T-cell (primary cell): ENCODE results near the gene ATG4B. TPM values are rescaled to one million over a fixed set of nuclear protein-coding genes. Genes with fewer than 3 reads are reported as not detected.

Experiments used
- ATAC-seq, 4 experiments: fragments of 200-7000 bp in 3 of 4; fragments of 150-1000 bp in 1 of 4; cut with Tn5 transposase; replicated peaks in 1 of 4; 1 replicate in 3 of 4; 2 replicates in 1 of 4; pipeline ENCODE4 v1.10.0; 2021; ENCODE audit warnings: moderate library complexity in 3 of 4, mild to moderate bottlenecking in 2 of 4, moderate number of reproducible peaks in 1 of 4
- CTCF ChIA-PET, 2 donors: fragments of 300-600 bp; sonication (Branson Sonifier 250); formaldehyde crosslinking; loops; one replicate each; lab custom pipeline; 2022; ENCODE audit warnings: antibody characterized with exemption in 2 of 2; lab: Charles Lee
- POLR2A ChIA-PET, 2 donors: fragments of 300-600 bp; sonication (Branson Sonifier 250); formaldehyde crosslinking; loops; one replicate each; lab custom pipeline; 2022; ENCODE audit warnings: antibody characterized with exemption in 2 of 2; lab: Charles Lee
- DNase-seq, 35 experiments: peaks; one replicate each; pipeline versions ENCODE4 v3.0.0 to v3.0.0-alpha.2; 2013 to 2023
- H3K27ac ChIP-seq: one replicate; pipeline ENCODE4 v1.5.1; 2013; ENCODE audit warnings: low read length
- H3K27me3 ChIP-seq, 2 experiments: replicated peaks in 1 of 2; 1 replicate in 1 of 2; 2 replicates in 1 of 2; pipeline versions ENCODE4 v1.6.1 to v1.7.0; 2013; ENCODE audit warnings: low read length in 1 of 2, mixed read lengths in 1 of 2; ENCODE audit not compliant: control insufficient read depth in 2 of 2, insufficient read depth in 2 of 2; ENCODE audit errors: extremely low read depth in 1 of 2
- H3K36me3 ChIP-seq, 2 donors: 1 replicate in 1 of 2; 2 replicates in 1 of 2; pipeline versions ENCODE4 v1.6.1 to v1.7.0; 2013; ENCODE audit warnings: low read length in 1 of 2; ENCODE audit not compliant: control insufficient read depth in 2 of 2, insufficient read depth in 1 of 2; ENCODE audit errors: extremely low read depth in 1 of 2
- H3K4me1 ChIP-seq, 2 experiments: 1 replicate in 1 of 2; 2 replicates in 1 of 2; pipeline versions ENCODE4 v1.6.1 to v1.7.0; 2013; ENCODE audit warnings: low read length in 2 of 2, mixed read lengths in 1 of 2; ENCODE audit not compliant: insufficient read depth in 2 of 2, control insufficient read depth in 1 of 2; ENCODE audit errors: extremely low read depth in 1 of 2
- H3K4me3 ChIP-seq, 2 donors: 1 replicate in 1 of 2; 2 replicates in 1 of 2; pipeline versions ENCODE4 v1.5.1 to v1.7.0; 2013; ENCODE audit warnings: mild to moderate bottlenecking in 2 of 2, low read length in 1 of 2, moderate library complexity in 1 of 2; ENCODE audit not compliant: control insufficient read depth in 1 of 2; ENCODE audit errors: extremely low read depth in 1 of 2
- H3K9me3 ChIP-seq: 2 replicates; pipeline ENCODE4 v1.7.0; 2013
- H3K27ac Mint-ChIP-seq, 2 donors: one replicate each; pipeline ENCODE4 v1.8.0; 2020 to 2021; ENCODE audit warnings: mild to moderate bottlenecking in 2 of 2, mixed read lengths in 2 of 2
- H3K27me3 Mint-ChIP-seq, 2 donors: one replicate each; pipeline ENCODE4 v1.8.0; 2021 to 2022; ENCODE audit warnings: mixed read lengths in 2 of 2
- H3K36me3 Mint-ChIP-seq: one replicate; pipeline ENCODE4 v1.8.0; 2021; ENCODE audit warnings: mixed read lengths
- H3K4me1 Mint-ChIP-seq, 3 donors: one replicate each; pipeline ENCODE4 v1.8.0; 2020 to 2022; ENCODE audit warnings: mixed read lengths in 3 of 3, mild to moderate bottlenecking in 1 of 3
- H3K4me3 Mint-ChIP-seq, 3 donors: one replicate each; pipeline ENCODE4 v1.8.0; 2020 to 2022; ENCODE audit warnings: mild to moderate bottlenecking in 3 of 3, mixed read lengths in 3 of 3, moderate library complexity in 3 of 3
- H3K9me3 Mint-ChIP-seq, 3 donors: one replicate each; pipeline ENCODE4 v1.8.0; 2020 to 2022; ENCODE audit warnings: mixed read lengths in 3 of 3
- WGBS: methylation state at CpG from one replicate; pipeline ENCODE4 v1.1.5; 2013; ENCODE audit warnings: missing lambda C conversion rate; ENCODE audit not compliant: insufficient coverage; 5-methylcytosine and 5-hydroxymethylcytosine counted together
- total RNA-seq, 35 experiments: library from RNA in 6 of 35; stranded (reverse) in 6 of 35; fragments of 120-200 nt in 1 of 35; gene quantifications; one replicate each; pipeline versions ENCODE4 v1.2.1 to v1.2.4 and lab custom pipeline; 2013 to 2026

Gene ATG4B
- total RNA-seq, 5 donors from 2014 or later (not counting 1 experiment from before 2014, with no cell fraction given) = 98.4 to 127 (median 108) TPM

GRCh38 chr2:241595600-241596140 lies 41.8 kb upstream of the ATG4B start:
- Mint-ChIP-seq H3K4me1 (no peaks in the 10 kb centered on the region), H3K36me3 (peaks cover 25% of the 10 kb centered on the region), H3K27me3 (no peaks in the 10 kb centered on the region), H3K9me3 (no peaks in the 10 kb centered on the region), H3K27ac (no peak overlapping the region), H3K4me3 (no peak overlapping the region)
- peak in 2 of 35 experiments; percentile 5 to 35 for DNase-seq
- Histone ChIP-seq H3K27ac (no peak overlapping the region), H3K9me3 (no peaks in the 10 kb centered on the region), H3K4me3 (no peak overlapping the region), H3K27me3 (no peaks in the 10 kb centered on the region), H3K36me3 (peaks cover 9 to 21% of the 10 kb centered on the region in 2 donors), H3K4me1 (no peaks in the 10 kb centered on the region)
- POLR2A ChIA-PET = no interaction called here
- CTCF ChIA-PET = interaction anchor here (0.7 to 0.9 kb wide), 4 partner anchors 13 to 283 kb away, joined by 3 to 5 read pairs (median 4); no protein-coding TSS in a partner anchor
- 92% methylated on average over 12 of the region's 15 CpGs for WGBS
- peak in 1 of 4 experiments; percentile 58 for ATAC-seq

DNA sequence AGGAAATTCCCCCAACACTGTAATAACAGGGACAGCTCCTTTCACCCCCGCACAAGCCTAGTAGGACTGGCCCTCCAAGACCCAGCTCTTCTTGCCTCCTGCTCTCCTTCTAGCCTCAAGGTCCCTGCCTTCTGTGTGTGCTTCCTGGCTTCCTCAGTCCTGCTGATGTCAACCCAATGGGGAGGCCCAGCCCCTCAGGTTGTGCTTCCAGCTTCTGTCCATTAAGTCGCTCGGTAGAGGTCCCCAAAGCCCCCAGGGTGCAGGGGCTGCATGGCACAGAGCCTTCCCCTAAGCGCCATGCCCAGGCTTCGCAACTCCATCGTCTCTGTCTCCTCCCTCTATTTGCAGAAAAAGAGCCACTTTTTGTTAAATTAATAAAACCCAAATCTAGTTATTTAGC lies 39.9 kb upstream of the ATG4B start:
- no peaks in the 10 kb centered on the region for H3K9me3 ChIP-seq
- no peak overlapping the region for H3K4me3 Mint-ChIP-seq
- H3K4me1 Mint-ChIP-seq = no peaks in the 10 kb centered on the region
- no peak overlapping the region for H3K27ac ChIP-seq
- CTCF ChIA-PET = no interaction called here
- H3K27ac Mint-ChIP-seq = no peak overlapping the region
- no peaks in the 10 kb centered on the region for H3K9me3 Mint-ChIP-seq
- 98% methylated on average over 4 of the region's 6 CpGs for WGBS
- POLR2A ChIA-PET = no interaction called here
- H3K4me1 ChIP-seq = no peaks in the 10 kb centered on the region
- H3K36me3 ChIP-seq = peaks cover 9 to 22% of the 10 kb centered on the region in 2 donors
- H3K27me3 Mint-ChIP-seq = no peaks in the 10 kb centered on the region
- ATAC-seq (no peak), DNase-seq (no peak)
- H3K4me3 ChIP-seq = no peak overlapping the region
- H3K27me3 ChIP-seq = no peaks in the 10 kb centered on the region
- H3K36me3 Mint-ChIP-seq = peaks cover 36% of the 10 kb centered on the region

DNA sequence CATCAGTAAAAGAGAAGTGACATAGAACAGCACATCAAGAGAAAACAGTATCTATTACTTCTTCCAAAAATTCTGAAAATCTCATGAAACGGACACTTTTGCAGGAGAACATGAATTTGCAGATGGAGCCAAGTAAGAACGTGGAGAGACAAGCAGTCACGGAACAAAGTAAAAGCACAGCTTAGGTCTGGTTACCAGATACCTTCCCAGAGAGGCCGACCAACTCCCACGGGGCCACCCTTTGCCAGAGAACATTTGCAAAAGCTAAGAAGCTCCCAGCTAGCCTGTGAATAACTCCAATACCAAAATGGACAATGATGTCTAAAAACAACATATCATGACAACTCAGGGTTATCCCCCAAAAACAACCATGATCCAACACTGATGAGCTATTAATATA lies 39.4 kb upstream of the ATG4B start:
- Histone ChIP-seq H3K9me3 (no peaks in the 10 kb centered on the region), H3K4me3 (no peak overlapping the region), H3K36me3 (peaks cover 9 to 22% of the 10 kb centered on the region in 2 donors), H3K27me3 (no peaks in the 10 kb centered on the region), H3K4me1 (no peaks in the 10 kb centered on the region), H3K27ac (no peak overlapping the region)
- Mint-ChIP-seq H3K4me3 (no peak overlapping the region), H3K27me3 (no peaks in the 10 kb centered on the region), H3K9me3 (no peaks in the 10 kb centered on the region), H3K27ac (no peak overlapping the region), H3K36me3 (peaks cover 36% of the 10 kb centered on the region), H3K4me1 (no peaks in the 10 kb centered on the region)
- no peak for ATAC-seq
- CTCF ChIA-PET = interaction anchor here in 1 of 2 donors (1.2 kb wide), 1 partner anchor 12 kb away, joined by 3 read pairs; no protein-coding TSS in a partner anchor
- DNase-seq = no peak
- 91% methylated on average over 4 of the region's 5 CpGs for WGBS
- POLR2A ChIA-PET = no interaction called here

DNA sequence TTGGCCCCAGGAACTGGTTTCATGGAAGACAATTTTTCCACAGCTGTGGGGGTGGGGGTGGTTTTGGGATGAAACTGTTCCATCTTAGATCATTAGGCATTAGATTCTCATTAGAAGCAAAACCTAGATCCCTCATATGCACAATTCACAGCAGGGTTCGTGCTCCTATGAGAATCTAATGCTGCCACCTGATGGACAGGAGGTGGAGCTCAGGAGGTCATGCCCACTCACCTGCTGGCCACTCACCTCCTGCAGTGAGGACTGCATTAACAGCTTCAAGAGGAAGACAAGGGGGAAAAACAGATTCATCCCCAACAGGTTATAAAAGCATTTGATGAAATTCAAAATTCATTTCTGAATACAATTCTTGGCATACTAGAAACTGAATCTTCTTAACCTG lies 39.0 kb upstream of the ATG4B start:
- Mint-ChIP-seq H3K9me3 (no peaks in the 10 kb centered on the region), H3K4me3 (no peak overlapping the region), H3K27ac (no peak overlapping the region), H3K27me3 (no peaks in the 10 kb centered on the region), H3K36me3 (peaks cover 37% of the 10 kb centered on the region), H3K4me1 (no peaks in the 10 kb centered on the region)
- ATAC-seq (peak in 1 of 4 experiments; percentile 51), DNase-seq (peak in 1 of 35 experiments; percentile 5)
- Histone ChIP-seq H3K27ac (no peak overlapping the region), H3K27me3 (no peaks in the 10 kb centered on the region), H3K36me3 (peaks cover 9 to 23% of the 10 kb centered on the region in 2 donors), H3K4me1 (no peaks in the 10 kb centered on the region), H3K9me3 (no peaks in the 10 kb centered on the region), H3K4me3 (no peak overlapping the region)
- ChIA-PET CTCF (interaction anchor here in 1 of 2 donors (1.2 kb wide), 1 partner anchor 11 kb away, joined by 3 read pairs; no protein-coding TSS in a partner anchor), POLR2A (no interaction called here)
- WGBS = 50% methylated on average over 1 of the region's 1 CpG

DNA sequence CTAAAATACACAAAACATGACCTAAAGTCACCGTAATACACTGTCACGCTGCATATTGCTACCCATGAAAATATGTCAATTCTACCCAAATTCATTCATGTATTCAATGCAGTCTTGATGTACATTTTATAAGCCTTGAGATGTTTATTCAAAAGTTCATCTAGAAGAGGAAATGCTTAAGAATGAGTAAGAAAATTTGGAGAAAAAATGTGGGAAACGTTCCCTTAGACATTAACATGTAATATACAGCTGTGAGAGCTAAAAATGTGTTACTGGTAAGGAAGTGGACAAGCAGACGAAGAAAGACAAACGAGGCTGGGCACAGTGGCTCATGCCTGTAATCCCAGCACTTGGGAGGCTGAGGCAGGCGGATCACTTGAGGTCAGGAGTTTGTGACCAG lies 37.9 kb upstream of the ATG4B start:
- POLR2A ChIA-PET = no interaction called here

DNA sequence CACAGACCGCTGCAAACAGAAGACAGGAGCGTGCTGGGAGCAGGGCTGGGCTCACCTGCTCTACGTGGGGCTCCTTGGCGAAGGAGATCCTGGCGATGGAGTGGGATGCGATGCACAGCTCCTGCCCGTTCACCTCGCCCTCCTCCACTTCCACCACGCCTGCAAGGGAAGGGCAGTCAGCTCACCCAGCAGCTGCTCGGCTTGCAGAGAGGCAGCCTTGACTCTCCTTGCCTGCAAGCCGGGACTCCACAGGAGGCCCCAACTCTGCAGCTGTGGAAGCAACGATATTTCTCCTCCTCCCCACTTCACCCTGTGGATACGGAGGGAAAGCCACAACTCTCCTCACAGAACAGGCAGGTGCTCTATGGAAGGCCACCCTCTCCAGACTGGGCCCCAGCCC lies 35.7 kb upstream of the ATG4B start:
- no peak overlapping the region for H3K27ac Mint-ChIP-seq
- DNase-seq (no peak), ATAC-seq (no peak)
- WGBS = 90% methylated on average over 12 of the region's 13 CpGs
- H3K9me3 Mint-ChIP-seq = no peaks in the 10 kb centered on the region
- no peaks in the 10 kb centered on the region for H3K9me3 ChIP-seq
- no peak overlapping the region for H3K27ac ChIP-seq
- H3K4me3 Mint-ChIP-seq = no peak overlapping the region
- CTCF ChIA-PET = no interaction called here
- no peaks in the 10 kb centered on the region for H3K27me3 ChIP-seq
- H3K27me3 Mint-ChIP-seq = no peaks in the 10 kb centered on the region
- no peaks in the 10 kb centered on the region for H3K4me1 ChIP-seq
- no peak overlapping the region for H3K4me3 ChIP-seq
- POLR2A ChIA-PET = no interaction called here
- peaks cover 36% of the 10 kb centered on the region for H3K36me3 Mint-ChIP-seq
- H3K4me1 Mint-ChIP-seq = no peaks in the 10 kb centered on the region
- peaks cover 0 to 40% of the 10 kb centered on the region in 2 donors for H3K36me3 ChIP-seq

More for the DNA sequence above, 37.9 kb upstream of the ATG4B start:
- DNase-seq (no peak), ATAC-seq (no peak)
- H3K4me1 ChIP-seq = no peaks in the 10 kb centered on the region
- CTCF ChIA-PET = no interaction called here
- no peaks in the 10 kb centered on the region for H3K9me3 ChIP-seq
- H3K27me3 ChIP-seq = no peaks in the 10 kb centered on the region
- no peak overlapping the region for H3K27ac ChIP-seq
- Mint-ChIP-seq H3K4me3 (no peak overlapping the region), H3K4me1 (no peaks in the 10 kb centered on the region), H3K9me3 (no peaks in the 10 kb centered on the region), H3K27ac (no peak overlapping the region), H3K36me3 (peaks cover 36% of the 10 kb centered on the region), H3K27me3 (no peaks in the 10 kb centered on the region)
- WGBS = 100% methylated on average over 3 of the region's 6 CpGs
- H3K4me3 ChIP-seq = no peak overlapping the region
- peaks cover under 1 to 27% of the 10 kb centered on the region in 2 donors for H3K36me3 ChIP-seq
